Measurements from ENCODE around the gene LRRC28. TPM values are rescaled to one million over a fixed set of nuclear protein-coding genes. Genes with fewer than 3 reads are reported as not detected.

LRRC28 gene
- total RNA-seq, 6 donors from 2014 or later = 15.6 to 70.2 (median 20.1) TPM

- no peaks in the 10 kb centered on the region for H3K9me3 ChIP-seq
- peak in 1 of 2 donors; percentile 21 for DNase-seq
Measured at GRCh38 chr15:99306694-99307338, 55.5 kb downstream of the LRRC28 start.

GRCh38 chr15:99307735-99308134 is 56.5 kb downstream of the LRRC28 start:
- no peak overlapping the region for H3K27ac ChIP-seq

More at GRCh38 chr15:99306694-99307338, 55.5 kb downstream of the LRRC28 start:
- peaks cover 3 to 13% (median 12%) of the 10 kb centered on the region in 4 donors for H3K4me1 ChIP-seq
- H3K27me3 ChIP-seq = no peaks in the 10 kb centered on the region
- WGBS, 2 donors = 43 to 59% methylated on average over 8 of the region's 8 CpGs
- H3K4me3 ChIP-seq = peak overlapping the region in 1 of 4 donors; percentile 7
- ATAC-seq (ENCODE audit: low FRiP score in 2 of 2) = no peak
- peak overlapping the region in 1 of 4 donors; percentile 16 for H3K27ac ChIP-seq
- TF ChIP-seq POLR2AphosphoS5 (IDR thresholded peaks at IDR 0.05) (no peak), CTCF (IDR thresholded peaks at IDR 0.05) (no peak), EP300 (IDR thresholded peaks at IDR 0.05) (no peak), POLR2A (IDR thresholded peaks at IDR 0.05) (no peak)
- H3K36me3 ChIP-seq = no peaks in the 10 kb centered on the region

GRCh38 chr15:99310745-99311144 is 59.5 kb downstream of the LRRC28 start:
- Histone ChIP-seq H3K4me3 (no peak overlapping the region), H3K27ac (no peak overlapping the region), H3K4me1 (peaks cover 0 to 13% (median 12%) of the 10 kb centered on the region in 4 donors), H3K36me3 (no peaks in the 10 kb centered on the region), H3K27me3 (no peaks in the 10 kb centered on the region), H3K9me3 (peaks cover 0 to 10% (median 4%) of the 10 kb centered on the region in 4 donors)
- 89 to 91% methylated on average over 5 of the region's 5 CpGs for WGBS, 2 donors
- TF ChIP-seq CTCF (IDR thresholded peaks at IDR 0.05) (no peak), EP300 (IDR thresholded peaks at IDR 0.05) (no peak), POLR2A (IDR thresholded peaks at IDR 0.05) (no peak), POLR2AphosphoS5 (IDR thresholded peaks at IDR 0.05) (no peak)
- DNase-seq = no peak
- ATAC-seq (ENCODE audit: low FRiP score in 2 of 2) = no peak

More at GRCh38 chr15:99307735-99308134, 56.5 kb downstream of the LRRC28 start:
- Histone ChIP-seq H3K36me3 (no peaks in the 10 kb centered on the region), H3K9me3 (peaks cover 0 to 3% (median 0%) of the 10 kb centered on the region in 4 donors), H3K27me3 (no peaks in the 10 kb centered on the region), H3K4me1 (peaks cover 3 to 13% (median 12%) of the 10 kb centered on the region in 4 donors), H3K4me3 (no peak overlapping the region)
- WGBS, 2 donors = 66 to 81% methylated on average over 6 of the region's 6 CpGs
- no peak for DNase-seq
- ATAC-seq (ENCODE audit: low FRiP score in 2 of 2) = no peak
- TF ChIP-seq POLR2AphosphoS5 (IDR thresholded peaks at IDR 0.05) (no peak), EP300 (IDR thresholded peaks at IDR 0.05) (no peak), CTCF (IDR thresholded peaks at IDR 0.05) (no peak), POLR2A (IDR thresholded peaks at IDR 0.05) (no peak)

- ATAC-seq (ENCODE audit: low FRiP score in 2 of 2) (no peak), DNase-seq (no peak)
- Histone ChIP-seq H3K36me3 (no peaks in the 10 kb centered on the region), H3K9me3 (peaks cover 0 to 10% (median 4%) of the 10 kb centered on the region in 4 donors), H3K4me1 (no peaks in the 10 kb centered on the region), H3K27ac (no peak overlapping the region), H3K4me3 (no peak overlapping the region), H3K27me3 (no peaks in the 10 kb centered on the region)
- WGBS, 2 donors = 73 to 96% methylated on average over 2 of the region's 2 CpGs
- no peak for TF ChIP-seq POLR2A (IDR thresholded peaks at IDR 0.05)
- TF ChIP-seq EP300 (IDR thresholded peaks at IDR 0.05) = no peak
- TF ChIP-seq POLR2AphosphoS5 (IDR thresholded peaks at IDR 0.05) = no peak
- TF ChIP-seq CTCF (IDR thresholded peaks at IDR 0.05) = no peak
Measured at GRCh38 chr15:99312228-99312627, 60.9 kb downstream of the LRRC28 start.

- Histone ChIP-seq H3K27ac (no peak overlapping the region), H3K4me3 (no peak overlapping the region), H3K27me3 (no peaks in the 10 kb centered on the region), H3K36me3 (no peaks in the 10 kb centered on the region), H3K9me3 (peaks cover 0 to 10% (median 4%) of the 10 kb centered on the region in 4 donors), H3K4me1 (no peaks in the 10 kb centered on the region)
- no peak for TF ChIP-seq POLR2AphosphoS5 (IDR thresholded peaks at IDR 0.05)
- no peak for TF ChIP-seq CTCF (IDR thresholded peaks at IDR 0.05)
- no peak for TF ChIP-seq POLR2A (IDR thresholded peaks at IDR 0.05)
- TF ChIP-seq EP300 (IDR thresholded peaks at IDR 0.05) = no peak
- no peak for DNase-seq
- WGBS, 2 donors = 95 to 98% methylated on average over 3 of the region's 3 CpGs
- no peak for ATAC-seq (ENCODE audit: low FRiP score in 2 of 2)
Measured at GRCh38 chr15:99312794-99313193, 61.5 kb downstream of the LRRC28 start.

Measured in upper lobe of left lung (tissue), 6 donors.